Peyer's patch (tissue), 4 donors: ENCODE results near the gene GRIN2C. TPM values are rescaled to one million over a fixed set of nuclear protein-coding genes. Genes with fewer than 3 reads are reported as not detected.

Experiments
- DNase-seq, 3 donors: peaks; one replicate each; pipeline ENCODE4 v3.0.0-alpha.2; 2017 to 2019
- H3K27ac ChIP-seq, 4 donors: fragments of 200-600 bp; sonication (generic); one replicate each; pipeline ENCODE4 v1.5.1; 2016 to 2019
- H3K27me3 ChIP-seq, 2 donors: fragments of 200-600 bp; sonication (generic); one replicate each; pipeline ENCODE4 v1.5.1; 2019
- H3K36me3 ChIP-seq, 3 donors: fragments of 200-600 bp; sonication (generic); one replicate each; pipeline ENCODE4 v1.5.1; 2016 to 2019
- H3K4me1 ChIP-seq, 4 donors: fragments of 200-600 bp; sonication (generic); one replicate each; pipeline ENCODE4 v1.5.1; 2016 to 2019
- H3K4me3 ChIP-seq, 4 donors: fragments of 200-600 bp; sonication (generic); 1 replicate in 3 of 4; 2 replicates in 1 of 4; pipeline ENCODE4 v1.5.1; 2016 to 2019; ENCODE audit warnings: mild to moderate bottlenecking in 1 of 4
- H3K9me3 ChIP-seq, 4 donors: fragments of 200-600 bp; sonication (generic); one replicate each; pipeline ENCODE4 v1.5.1; 2016 to 2019; ENCODE audit warnings: mild to moderate bottlenecking in 1 of 4
- POLR2A ChIP-seq, 2 donors: fragments of 450-650 bp; IDR thresholded peaks; one replicate each; pipeline ENCODE4 v1.5.1; 2017; ENCODE audit warnings: antibody characterized with exemption in 2 of 2, mild to moderate bottlenecking in 2 of 2, moderate library complexity in 2 of 2
- total RNA-seq, 4 donors: library from RNA; depleted of rRNA; stranded (reverse); fragments of >200 nt; gene quantifications; one replicate each; pipeline ENCODE4 v1.1.0, GENCODE V29; 2016
- TF ChIP-seq, protein P1 (sequence below), 6 experiments: fragments of 450-650 bp in 4 of 6; fragments of 200-600 bp in 2 of 6; sonication (generic) in 1 of 6; IDR thresholded peaks; one replicate each; pipeline ENCODE4 v1.5.1; 2017 to 2019; ENCODE audit warnings: antibody characterized with exemption in 6 of 6, mild to moderate bottlenecking in 3 of 6, moderate library complexity in 1 of 6

Gene GRIN2C
- total RNA-seq, 4 donors from 2014 or later = 0.13 to 2.7 TPM; not detected in 2

DNA sequence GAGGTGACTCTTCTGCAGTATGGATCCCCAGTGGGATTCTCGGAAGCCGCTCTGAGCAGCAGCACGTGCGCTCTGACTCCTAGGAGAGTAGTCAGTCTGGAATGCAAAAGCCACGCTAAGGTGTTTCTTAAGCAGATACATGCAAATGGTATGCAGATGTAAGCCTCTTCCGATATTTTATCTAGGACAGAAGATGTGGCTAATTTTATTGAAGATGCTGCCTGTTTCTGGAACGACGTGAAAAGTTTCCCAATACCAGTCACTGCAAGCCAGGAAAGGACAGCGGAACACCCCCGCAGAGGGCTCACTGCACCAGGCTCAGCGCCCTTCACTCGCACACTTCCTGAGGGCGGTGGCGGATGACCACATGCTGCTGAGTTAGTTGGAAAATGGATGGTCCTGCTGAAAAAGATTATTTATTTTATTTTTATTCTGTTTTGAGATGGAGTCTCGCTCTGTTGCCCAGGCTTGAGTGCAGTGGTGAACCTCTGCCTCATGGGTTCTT lies 23.6 kb upstream of the GRIN2C start:
- H3K4me1 ChIP-seq = peaks cover 0 to 5% (median 0%) of the 10 kb centered on the region in 4 donors
- no peak for DNase-seq
- H3K4me3 ChIP-seq = no peak overlapping the region
- H3K27me3 ChIP-seq = no peaks in the 10 kb centered on the region
- TF ChIP-seq, protein P1, sequence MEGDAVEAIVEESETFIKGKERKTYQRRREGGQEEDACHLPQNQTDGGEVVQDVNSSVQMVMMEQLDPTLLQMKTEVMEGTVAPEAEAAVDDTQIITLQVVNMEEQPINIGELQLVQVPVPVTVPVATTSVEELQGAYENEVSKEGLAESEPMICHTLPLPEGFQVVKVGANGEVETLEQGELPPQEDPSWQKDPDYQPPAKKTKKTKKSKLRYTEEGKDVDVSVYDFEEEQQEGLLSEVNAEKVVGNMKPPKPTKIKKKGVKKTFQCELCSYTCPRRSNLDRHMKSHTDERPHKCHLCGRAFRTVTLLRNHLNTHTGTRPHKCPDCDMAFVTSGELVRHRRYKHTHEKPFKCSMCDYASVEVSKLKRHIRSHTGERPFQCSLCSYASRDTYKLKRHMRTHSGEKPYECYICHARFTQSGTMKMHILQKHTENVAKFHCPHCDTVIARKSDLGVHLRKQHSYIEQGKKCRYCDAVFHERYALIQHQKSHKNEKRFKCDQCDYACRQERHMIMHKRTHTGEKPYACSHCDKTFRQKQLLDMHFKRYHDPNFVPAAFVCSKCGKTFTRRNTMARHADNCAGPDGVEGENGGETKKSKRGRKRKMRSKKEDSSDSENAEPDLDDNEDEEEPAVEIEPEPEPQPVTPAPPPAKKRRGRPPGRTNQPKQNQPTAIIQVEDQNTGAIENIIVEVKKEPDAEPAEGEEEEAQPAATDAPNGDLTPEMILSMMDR (IDR thresholded peaks at IDR 0.05) = no peak
- no peak for TF ChIP-seq POLR2A (IDR thresholded peaks at IDR 0.05)
- no peaks in the 10 kb centered on the region for H3K36me3 ChIP-seq
- no peak overlapping the region for H3K27ac ChIP-seq
- no peaks in the 10 kb centered on the region for H3K9me3 ChIP-seq

- Histone ChIP-seq H3K4me1 (peaks cover 0 to 11% (median 0%) of the 10 kb centered on the region in 4 donors), H3K9me3 (no peaks in the 10 kb centered on the region), H3K36me3 (no peaks in the 10 kb centered on the region), H3K27me3 (no peaks in the 10 kb centered on the region), H3K27ac (no peak overlapping the region), H3K4me3 (no peak overlapping the region)
- no peak for TF ChIP-seq POLR2A (IDR thresholded peaks at IDR 0.05)
- TF ChIP-seq, protein P1 (IDR thresholded peaks at IDR 0.05) = no peak
- no peak for DNase-seq
Observed at GRCh38 chr17:74882517-74883240, 23.0 kb upstream of the GRIN2C start.

DNA sequence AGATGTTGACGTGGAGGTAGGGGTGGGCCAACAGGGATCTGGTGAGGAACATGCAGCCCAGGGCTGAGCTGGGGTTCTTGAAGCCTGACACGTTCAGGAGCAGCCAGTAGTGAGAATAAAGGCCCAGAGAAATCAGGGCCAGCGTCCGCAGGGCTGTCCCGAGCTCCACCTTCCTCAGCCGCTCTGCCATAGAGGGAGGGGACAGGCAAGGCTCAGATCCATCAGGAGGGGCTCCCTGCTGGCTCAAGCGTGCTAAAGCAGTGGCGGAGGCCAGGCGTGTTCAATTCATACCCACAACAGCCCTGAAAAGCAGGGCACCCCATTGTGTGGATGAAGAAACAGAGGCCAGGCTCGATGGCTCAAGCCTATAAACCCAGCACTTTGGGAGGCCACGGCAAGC lies 21.4 kb upstream of the GRIN2C start:
- no peak for DNase-seq
- H3K4me1 ChIP-seq = peaks cover 0 to 11% (median 0%) of the 10 kb centered on the region in 4 donors
- no peak overlapping the region for H3K27ac ChIP-seq
- no peaks in the 10 kb centered on the region for H3K36me3 ChIP-seq
- H3K27me3 ChIP-seq = no peaks in the 10 kb centered on the region
- H3K9me3 ChIP-seq = no peaks in the 10 kb centered on the region
- TF ChIP-seq, protein P1 (IDR thresholded peaks at IDR 0.05) = no peak
- H3K4me3 ChIP-seq = no peak overlapping the region

DNA sequence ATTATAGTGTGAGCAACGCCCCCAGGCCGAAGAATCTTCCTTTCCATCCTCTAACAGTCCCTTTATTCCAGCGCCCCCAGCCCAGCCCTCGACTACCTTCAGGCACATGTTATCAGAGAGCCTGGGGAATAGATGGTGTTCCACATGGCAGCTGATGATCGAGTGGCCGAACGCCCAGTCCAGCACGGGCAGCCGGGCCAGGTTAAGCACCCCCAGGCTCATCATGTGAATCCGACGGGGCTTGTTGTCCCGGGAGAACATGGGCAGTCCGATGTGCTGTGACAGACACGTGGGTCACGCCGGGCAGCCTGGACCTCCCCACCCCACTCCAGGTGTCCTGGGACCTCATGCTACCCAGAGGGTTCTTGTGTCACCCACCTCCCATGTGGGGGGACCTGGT lies 19.6 kb upstream of the GRIN2C start:
- no peaks in the 10 kb centered on the region for H3K27me3 ChIP-seq
- no peak for DNase-seq
- no peak overlapping the region for H3K27ac ChIP-seq
- peaks cover 0 to 11% (median 0%) of the 10 kb centered on the region in 4 donors for H3K4me1 ChIP-seq
- H3K4me3 ChIP-seq = no peak overlapping the region
- H3K9me3 ChIP-seq = no peaks in the 10 kb centered on the region
- TF ChIP-seq, protein P1 (IDR thresholded peaks at IDR 0.05) = no peak
- no peak for TF ChIP-seq POLR2A (IDR thresholded peaks at IDR 0.05)
- no peaks in the 10 kb centered on the region for H3K36me3 ChIP-seq

DNA sequence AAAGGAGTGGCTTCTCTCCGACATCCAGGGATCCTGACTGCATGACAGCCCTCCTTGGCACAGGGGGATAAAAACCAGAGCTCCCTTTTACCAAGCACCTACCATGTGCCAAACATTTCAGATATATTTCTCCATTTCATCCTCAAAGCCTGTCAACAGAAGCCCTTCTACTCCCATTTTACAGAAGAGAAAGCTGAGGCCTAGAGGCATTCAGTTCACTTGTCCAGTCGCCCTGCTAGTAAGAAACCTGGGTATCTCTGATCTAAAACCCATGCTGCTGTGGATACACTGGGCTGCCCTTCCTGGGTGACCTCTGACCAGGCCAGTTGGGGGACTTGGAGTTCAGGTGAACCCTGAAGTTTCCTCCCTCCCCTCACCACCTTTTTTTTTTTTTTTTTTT lies 19.0 kb upstream of the GRIN2C start:
- no peaks in the 10 kb centered on the region for H3K36me3 ChIP-seq
- H3K4me1 ChIP-seq = peaks cover 0 to 16% (median 0%) of the 10 kb centered on the region in 4 donors
- no peaks in the 10 kb centered on the region for H3K27me3 ChIP-seq
- no peaks in the 10 kb centered on the region for H3K9me3 ChIP-seq
- no peak overlapping the region for H3K27ac ChIP-seq
- DNase-seq = no peak
- TF ChIP-seq, protein P1 (IDR thresholded peaks at IDR 0.05) = no peak
- TF ChIP-seq POLR2A (IDR thresholded peaks at IDR 0.05) = no peak
- no peak overlapping the region for H3K4me3 ChIP-seq
